Lower leg skin (tissue), 3 donors: ENCODE data around the gene LILRA5.
"Not testable (repeated sequence)": the region's sequence is repeated elsewhere in the genome, so short reads cannot be mapped to it uniquely, and the experiment has no call there.

Experiments used
- CTCF ChIP-seq, 3 donors: fragments of 450-650 bp; IDR thresholded peaks; one replicate each; pipeline ENCODE4 v1.5.1; 2016; ENCODE audit warnings: antibody characterized with exemption in 3 of 3, mild to moderate bottlenecking in 3 of 3, moderate library complexity in 2 of 3
- POLR2A ChIP-seq, 2 donors: fragments of 450-650 bp; IDR thresholded peaks; one replicate each; pipeline ENCODE4 v1.6.1; 2016 to 2017; ENCODE audit warnings: antibody characterized with exemption in 2 of 2, mild to moderate bottlenecking in 1 of 2, moderate library complexity in 1 of 2

GRCh38 chr19:54322295-54322694 is 9.3 kb upstream of the LILRA5 start:
- TF ChIP-seq CTCF, POLR2A (IDR thresholded peaks at IDR 0.05): not testable (repeated sequence)
